SU-DHL-6 (cell line): ENCODE results near the gene TAS2R30.

Experiments
- CTCF ChIP-seq: fragments of 200-600 bp; sonication (generic); IDR thresholded peaks from one replicate; pipeline ENCODE4 v1.5.1; 2017; ENCODE audit warnings: antibody characterized with exemption, mild to moderate bottlenecking, low read length, moderate library complexity; ENCODE audit not compliant: insufficient read depth, poor library complexity, severe bottlenecking
- EZH2phosphoT487 ChIP-seq: fragments of 200-600 bp; sonication (generic), shearing (Covaris generic); conservative IDR thresholded peaks from 2 replicates; pipeline ENCODE4 v1.6.1; 2018; ENCODE audit warnings: mild to moderate bottlenecking, antibody characterized with exemption, low read length, moderate library complexity, mixed read lengths

GRCh38 chr12:11092128-11092527 is 42.3 kb downstream of the TAS2R30 start, which contains the start of gene TAS2R43:
- no peak for TF ChIP-seq CTCF
- no peak for TF ChIP-seq EZH2phosphoT487
